CD4-positive, alpha-beta T cell treated with Interleukin-21 for 1 hour (primary cell): ENCODE results near the gene ZNF418.
"Not testable (repeated sequence)": the region's sequence is repeated elsewhere in the genome, so short reads cannot be mapped to it uniquely, and the experiment has no call there.

ENCODE experiments used
- DNase-seq: peaks from one replicate; pipeline ENCODE4 v3.0.0-alpha.2; 2020

Gene ZNF418

GRCh38 chr19:57934820-57935665 is at the start of gene ZNF418:
Gene ZNF418, minus strand, starts transcription at chr19:57935402. Its CDS starts 1,580 bp downstream, at chr19:57933822.
- DNase-seq: peak; percentile 70

DNA sequence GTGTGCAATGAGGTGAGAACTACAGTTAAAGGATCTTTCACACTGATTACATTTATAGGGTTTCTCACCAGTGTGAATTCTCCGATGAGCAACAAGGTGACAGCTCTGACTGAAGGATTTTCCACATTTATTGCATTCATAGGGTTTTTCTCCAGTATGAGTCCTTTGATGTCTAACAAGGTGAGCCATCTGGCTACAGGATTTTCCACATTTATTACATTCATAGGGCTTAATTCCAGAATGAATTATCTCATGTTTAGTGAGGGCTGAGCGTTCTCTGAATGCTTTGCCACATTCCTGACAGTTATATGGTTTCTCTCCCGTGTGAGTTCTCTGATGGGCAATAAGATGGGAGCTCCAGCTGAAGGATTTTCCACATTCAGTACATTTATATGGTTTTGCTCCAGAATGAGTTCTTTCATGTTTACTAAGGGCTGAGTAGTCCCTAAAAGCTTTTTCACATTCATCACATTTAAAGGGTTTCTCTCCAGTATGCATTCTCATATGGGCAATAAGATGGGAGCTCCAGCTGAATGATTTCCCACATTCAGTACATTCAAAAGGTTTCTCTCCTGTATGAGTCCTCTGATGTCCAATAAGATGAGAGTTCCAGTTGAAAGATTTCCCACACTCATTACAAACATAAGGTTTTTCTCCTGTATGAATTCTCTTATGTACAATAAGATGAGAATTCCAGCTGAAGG is 43.5 kb upstream of the ZNF418 start:
- DNase-seq: no peak

DNA sequence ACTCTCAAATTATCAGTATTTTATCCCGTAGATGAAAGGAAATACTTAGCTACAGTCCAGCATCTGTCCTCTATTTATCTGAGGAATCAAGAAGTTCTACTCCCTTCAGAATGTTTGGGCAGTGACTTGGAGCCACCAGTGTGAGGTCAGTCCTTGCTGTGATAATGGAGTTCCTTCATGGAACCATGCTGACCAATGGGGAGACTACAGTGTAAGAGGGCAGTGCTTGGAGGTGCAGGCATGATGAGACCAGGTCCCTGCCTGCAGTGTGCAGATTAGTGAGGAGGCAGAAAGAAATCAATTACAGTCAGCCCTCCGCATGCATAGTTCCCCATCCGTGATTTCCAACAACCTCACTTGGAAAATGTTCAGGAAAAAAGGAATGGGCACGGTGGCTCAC is 39.2 kb upstream of the ZNF418 start, which contains the start of gene C19orf18:
C19orf18 (minus strand) TSS at position 101 of the 400 bp plus-strand sequence. CDS start 102 bp downstream, outside the sequence.
- DNase-seq: no peak

- DNase-seq: no peak
Observed at GRCh38 chr19:57964761-57965160, 29.6 kb upstream of the ZNF418 start.

DNA sequence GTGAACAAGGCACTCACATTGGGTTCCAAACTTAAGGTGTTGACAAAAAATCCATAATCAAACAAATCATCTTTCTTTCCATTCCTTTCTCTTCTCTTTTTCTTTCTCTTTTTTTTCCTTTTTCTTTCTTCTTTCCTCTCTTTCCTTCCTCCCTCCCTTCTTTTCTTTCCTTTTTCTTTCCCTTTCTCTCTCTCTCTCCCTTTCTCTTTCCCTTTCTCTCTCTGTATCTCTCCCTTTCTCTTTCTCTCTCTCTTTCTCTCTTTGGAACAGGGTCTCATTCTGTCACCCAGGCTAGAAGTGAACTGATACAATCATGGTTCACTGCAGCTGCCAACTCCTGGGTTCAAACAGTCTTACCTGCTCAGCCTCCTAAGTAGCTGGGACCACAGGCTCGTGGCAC is 26.6 kb upstream of the ZNF418 start:
- no peak for DNase-seq

DNA sequence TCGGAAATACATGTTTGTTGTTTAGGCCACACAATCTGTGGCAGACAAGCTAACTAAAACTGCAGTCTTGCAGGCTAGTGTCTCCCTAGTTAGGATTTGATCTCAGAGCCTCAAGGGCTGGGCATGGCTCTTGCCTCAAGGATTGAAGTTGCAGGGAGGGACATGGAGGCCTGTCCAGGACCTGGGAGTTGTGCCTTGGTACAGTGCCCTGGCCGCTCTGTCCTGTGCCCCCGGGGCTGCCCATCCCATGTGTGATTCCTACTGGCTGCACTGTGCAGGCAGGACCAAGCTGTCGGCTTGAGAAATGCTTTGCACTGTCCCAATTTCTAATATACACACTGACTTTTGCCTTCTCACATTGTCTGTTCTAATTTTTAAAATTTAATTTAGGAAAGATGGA is 19.8 kb upstream of the ZNF418 start:
- DNase-seq: no peak

DNA sequence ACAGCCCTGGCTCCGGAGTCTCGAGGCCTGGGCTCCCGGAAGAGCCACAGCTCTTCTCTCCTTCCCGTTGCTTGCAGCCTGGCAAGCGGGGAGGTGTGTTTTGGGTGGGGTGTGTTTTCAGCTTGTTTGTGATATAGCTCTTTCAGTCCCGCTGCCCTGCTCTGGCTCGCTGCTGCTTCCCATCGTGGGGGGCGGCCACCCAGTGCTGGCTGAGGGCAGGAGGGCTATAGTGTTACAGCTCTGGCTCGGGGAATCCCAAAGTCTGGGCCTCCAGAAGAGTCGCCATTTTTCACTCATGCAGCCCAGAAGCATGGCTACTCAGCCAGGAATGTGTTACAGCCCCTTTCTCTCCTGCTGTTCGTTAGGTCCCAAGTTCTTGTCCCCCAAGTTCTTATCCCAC is 14.5 kb upstream of the ZNF418 start:
- no peak for DNase-seq

- no peak for DNase-seq
Observed at GRCh38 chr19:57949296-57949695, 14.1 kb upstream of the ZNF418 start.

DNA sequence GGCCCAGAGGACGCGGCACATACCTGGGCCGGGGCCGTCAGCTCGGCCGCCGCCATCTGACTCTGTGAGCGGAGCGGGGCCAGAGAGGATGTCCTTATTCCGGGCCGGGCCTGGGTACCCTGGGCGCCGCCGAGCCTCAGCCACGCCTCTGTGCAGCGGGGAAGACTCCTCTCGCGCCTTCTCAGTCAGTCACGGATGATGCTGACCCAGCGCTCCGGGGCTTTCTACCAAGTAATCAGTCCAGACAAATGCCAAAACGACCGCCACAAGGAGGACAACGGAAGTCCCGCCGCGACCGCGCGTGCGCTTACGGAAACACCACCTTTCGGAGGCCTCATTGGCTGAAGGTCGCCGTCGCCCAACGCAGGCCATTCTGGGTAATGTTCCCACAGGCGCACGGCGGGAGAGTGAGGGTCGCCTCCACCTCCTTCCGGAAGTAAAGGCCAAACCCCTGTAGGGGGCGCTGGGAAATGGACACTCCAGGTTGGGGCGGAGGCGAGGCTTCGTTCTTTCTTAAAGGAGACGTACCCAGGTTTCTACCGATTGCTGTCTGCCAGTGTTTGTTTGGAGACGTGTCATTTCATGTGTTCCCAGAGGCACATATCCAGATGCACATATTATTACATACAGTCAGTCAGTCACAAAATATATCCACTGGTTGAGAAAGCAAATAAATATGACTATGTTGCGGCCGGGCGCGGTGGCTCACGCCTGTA is 12.4 kb upstream of the ZNF418 start, which contains the start of gene ZNF256:
ZNF256 (minus strand) TSS at position 288 of the 716 bp plus-strand sequence; CDS start at position 56, 232 bp downstream.
- DNase-seq: peak; percentile 92

DNA sequence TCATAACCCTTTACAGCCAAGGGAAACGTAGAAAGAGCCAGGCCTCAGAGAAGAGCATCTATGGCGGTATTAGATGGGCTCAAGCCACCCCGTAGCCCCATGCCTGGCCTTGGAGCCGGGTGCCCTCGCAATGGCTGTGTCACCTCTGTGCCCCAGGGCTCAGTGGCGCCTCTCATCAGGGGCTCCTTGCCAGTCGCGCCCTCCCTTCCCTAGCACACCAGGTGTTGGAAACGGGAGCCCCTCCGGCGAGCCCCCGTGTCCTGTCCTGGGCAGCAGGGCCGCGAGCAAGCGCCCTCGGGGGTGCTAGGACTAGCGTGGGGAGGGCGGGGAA is 11.9 kb upstream of the ZNF418 start:
- DNase-seq: no peak

DNA sequence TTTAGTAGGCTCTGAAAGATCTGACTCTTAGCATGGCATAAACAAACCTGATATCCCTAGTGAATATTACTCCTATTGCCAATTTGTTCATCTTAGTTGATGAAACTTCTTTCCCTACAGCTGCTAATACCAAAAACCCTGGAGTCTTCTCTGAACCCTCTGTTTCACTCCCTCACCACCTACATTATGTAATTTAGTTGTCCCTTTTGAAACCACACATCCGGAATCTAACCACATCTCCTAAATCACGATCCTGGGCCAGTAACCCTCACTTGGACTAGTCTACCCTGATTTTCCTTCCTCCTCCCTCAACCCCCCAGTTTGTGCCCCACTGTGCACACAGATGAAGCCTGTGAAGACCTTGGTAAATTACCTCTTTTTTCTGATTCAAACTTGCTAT is 11.1 kb upstream of the ZNF418 start:
- no peak for DNase-seq

- DNase-seq: no peak
Observed at GRCh38 chr19:57941593-57941992, 6.4 kb upstream of the ZNF418 start.

- no peak for DNase-seq
Observed at GRCh38 chr19:57935731-57936130, 529 bp upstream of the ZNF418 start.

DNA sequence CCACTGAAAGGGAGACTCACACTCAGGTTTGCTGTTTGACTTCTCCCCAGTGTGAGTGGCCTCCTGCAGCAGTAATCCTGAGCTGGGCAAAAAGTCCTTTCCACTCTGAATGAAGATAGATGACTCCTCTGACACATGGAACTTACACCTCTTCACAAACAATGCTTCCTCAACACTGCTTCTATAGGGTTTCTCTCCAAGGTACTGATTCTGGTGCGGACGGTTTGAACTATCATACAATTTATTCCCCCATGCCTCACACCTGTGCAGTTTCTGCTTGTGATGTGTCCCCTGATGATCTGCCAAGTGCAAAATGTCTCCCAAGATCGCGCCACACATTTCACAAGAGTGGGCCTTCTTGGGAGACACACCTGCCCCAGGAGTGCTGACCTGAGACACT is 7.6 kb downstream of the ZNF418 start:
- DNase-seq: no peak

DNA sequence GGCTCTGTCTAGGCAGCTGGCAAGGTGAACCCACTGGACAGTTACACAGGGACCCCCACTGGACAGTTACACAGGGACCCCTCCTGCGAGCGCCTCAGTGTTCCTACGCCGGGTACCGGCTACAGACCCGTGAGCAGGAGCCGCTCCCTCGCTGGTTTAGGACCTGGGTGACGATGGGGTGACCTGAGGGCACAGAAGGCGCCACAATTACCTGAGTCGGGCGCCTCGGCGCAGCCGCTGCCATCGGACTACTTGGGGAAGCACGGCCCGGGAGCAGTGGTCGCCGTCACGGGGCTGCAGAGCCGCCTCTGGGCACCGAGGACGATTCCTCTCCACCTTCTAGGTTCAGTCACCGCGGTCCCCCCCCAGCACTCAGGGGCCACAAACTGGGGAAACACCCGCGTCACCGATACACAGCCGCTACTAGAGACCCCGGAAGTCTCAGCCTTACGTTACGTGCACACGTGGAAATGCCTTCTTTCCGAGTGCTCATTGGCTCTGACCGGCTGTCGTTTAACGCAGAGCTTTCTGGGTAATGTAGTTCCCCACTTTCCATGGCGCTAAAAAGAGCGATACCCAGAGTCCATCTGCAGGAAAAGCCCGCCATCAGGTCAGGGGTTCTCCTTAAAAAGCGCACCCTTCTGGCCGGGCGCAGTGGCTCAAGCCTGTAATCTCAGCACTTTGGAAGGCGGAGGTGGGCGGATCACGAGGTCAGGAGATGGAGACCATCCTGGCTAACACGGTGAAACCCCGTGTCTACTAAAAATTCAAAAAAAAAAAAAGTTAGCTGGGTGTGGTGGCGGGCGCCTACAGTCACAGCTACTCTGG is 18.8 kb downstream of the ZNF418 start, which contains the start of gene ZNF417:
ZNF417 (minus strand) TSS at position 425 of the 828 bp plus-strand sequence; CDS start at position 244, 181 bp downstream.
- DNase-seq: peak; percentile 94

- DNase-seq: no peak
Observed at GRCh38 chr19:57914531-57914930, 20.7 kb downstream of the ZNF418 start.

- DNase-seq: no peak
Observed at GRCh38 chr19:57907394-57907793, 27.8 kb downstream of the ZNF418 start.

DNA sequence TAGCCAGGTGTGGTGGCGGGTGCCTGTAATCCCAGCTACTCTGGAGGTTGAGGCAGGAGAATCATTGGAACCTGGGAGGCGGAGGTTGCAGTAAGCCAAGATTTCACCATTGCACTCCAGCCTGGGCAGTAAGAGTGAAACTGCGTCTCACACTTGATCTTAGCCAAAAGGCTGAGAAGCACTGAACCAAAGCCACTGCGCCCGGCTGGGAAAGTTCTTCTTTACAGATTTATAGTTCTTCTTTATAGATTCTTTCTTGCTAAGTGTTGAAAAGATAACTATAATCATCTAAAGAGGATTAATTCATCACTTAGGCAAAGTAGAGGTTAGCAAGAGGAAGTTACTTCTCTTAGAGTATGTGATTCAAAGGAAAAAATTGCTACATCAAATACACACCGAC is 29.9 kb downstream of the ZNF418 start:
- DNase-seq: no peak

GRCh38 chr19:57903618-57904184 is 31.5 kb downstream of the ZNF418 start:
- DNase-seq: no peak

- no peak for DNase-seq
Observed at GRCh38 chr19:57900311-57900710, 34.9 kb downstream of the ZNF418 start.

GRCh38 chr19:57890706-57891105 is 44.5 kb downstream of the ZNF418 start:
- DNase-seq: not testable (repeated sequence)
